HG02981 (cell line): Measurements from ENCODE around the gene COX4I2.
"Not testable (repeated sequence)": the region's sequence is repeated elsewhere in the genome, so short reads cannot be mapped to it uniquely, and the experiment has no call there.

ENCODE experiments used
- ATAC-seq: cut with Tn5 transposase; IDR thresholded peaks from one replicate; pipeline ENCODE4 v1.9.1; 2021; ENCODE audit warnings: mild to moderate bottlenecking, moderate library complexity; ENCODE audit not compliant: unreplicated experiment

The COX4I2 gene

DNA sequence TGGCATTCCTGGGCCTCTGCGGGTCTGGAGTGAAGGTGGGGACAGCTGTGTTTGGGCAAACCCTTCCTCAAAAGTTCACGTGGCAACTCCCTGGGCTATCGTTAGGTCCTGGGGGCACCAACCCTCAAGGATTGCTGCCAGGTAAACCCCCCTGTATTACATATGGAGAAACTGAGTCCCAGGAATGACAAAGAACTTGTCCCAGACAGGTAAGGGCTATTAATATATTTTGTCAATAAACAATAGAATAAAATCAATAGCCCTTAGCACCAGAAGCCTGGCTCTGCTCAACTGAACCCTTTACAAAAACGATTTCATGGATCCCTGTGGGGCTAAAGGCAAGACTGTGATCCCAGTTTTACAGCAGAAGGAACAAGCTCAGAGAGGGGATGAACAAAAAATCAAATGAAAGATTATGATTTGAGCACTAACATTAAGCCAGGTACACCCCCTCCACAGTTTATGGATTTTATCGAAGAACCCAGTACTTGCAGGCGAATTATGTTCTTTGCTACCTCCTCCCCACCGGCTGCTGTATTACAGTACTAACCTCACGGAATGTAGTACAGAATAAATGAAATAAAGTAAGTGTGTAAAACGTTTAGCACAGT is 30.0 kb upstream of the COX4I2 start:
- no peak for ATAC-seq

DNA sequence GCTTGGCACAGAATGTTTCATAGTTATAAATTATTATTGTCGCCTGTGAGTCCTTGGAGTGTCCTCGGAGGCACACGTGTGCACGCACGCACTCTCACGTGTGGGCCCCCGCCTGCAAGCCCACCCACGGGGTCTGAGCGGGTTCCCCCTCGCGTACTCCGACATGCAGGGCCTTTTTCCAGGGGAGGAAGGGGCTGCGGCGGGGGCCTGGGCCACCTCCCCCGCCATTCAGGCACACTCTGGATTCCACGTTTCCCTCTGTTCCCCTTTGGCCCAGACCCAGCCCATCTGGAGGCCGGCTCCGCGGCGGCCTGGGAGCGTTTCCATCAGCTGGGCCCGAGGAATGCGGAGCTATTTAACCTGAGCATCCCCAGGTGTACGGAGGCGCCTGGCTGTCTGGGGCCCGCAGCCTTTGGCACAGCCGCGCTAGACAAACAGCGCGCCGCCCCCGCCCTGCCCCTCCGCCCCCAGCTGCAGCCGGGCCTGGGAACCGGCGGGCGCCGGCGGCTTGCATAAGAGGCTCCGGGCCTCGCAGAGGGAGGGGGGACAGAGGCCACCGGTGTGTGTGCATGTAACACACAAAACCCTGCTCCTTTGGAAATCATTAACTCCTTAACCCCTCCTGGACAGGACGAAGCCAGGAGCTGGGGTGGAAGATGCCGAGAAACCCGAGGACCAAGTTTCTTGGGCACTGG is 29.3 kb upstream of the COX4I2 start:
- no peak for ATAC-seq

DNA sequence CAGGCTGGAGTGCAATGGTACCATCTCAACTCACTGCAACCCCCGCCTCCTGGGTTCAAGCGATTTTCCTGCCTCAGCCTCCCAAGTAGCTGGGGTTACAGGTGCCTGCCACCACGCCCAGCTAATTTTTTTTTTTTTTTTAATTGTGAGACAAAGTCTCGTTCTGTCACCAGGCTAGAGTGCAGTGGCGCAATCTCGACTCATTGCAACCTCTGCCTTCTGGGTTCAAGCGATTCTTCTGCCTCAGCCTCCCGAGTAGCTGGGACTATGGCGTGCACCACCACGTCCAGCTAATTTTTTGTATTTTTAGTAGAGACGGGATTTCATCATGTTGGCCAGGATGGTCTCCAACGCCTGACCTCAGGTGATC is 25.5 kb upstream of the COX4I2 start:
- ATAC-seq, result not testable (repeated sequence)

DNA sequence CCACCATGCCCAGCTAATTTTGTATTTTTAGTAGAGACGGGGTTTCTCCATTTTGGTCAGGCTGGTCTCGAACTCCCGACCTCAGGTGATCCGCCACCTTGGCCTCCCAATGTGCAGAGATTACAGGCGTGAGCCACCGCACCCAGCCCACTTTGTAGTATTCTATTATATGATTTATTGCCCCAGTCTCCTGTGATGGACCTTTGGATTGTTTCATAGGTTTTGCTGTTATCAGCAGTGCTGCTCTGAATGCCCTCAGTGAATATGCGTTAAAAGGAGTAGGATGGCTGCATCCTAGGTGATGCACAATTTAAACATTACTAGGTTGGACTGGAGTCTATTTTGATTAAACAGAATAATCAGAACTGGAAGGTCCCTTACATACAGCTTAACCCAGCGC is 22.3 kb upstream of the COX4I2 start:
- ATAC-seq, result no peak

DNA sequence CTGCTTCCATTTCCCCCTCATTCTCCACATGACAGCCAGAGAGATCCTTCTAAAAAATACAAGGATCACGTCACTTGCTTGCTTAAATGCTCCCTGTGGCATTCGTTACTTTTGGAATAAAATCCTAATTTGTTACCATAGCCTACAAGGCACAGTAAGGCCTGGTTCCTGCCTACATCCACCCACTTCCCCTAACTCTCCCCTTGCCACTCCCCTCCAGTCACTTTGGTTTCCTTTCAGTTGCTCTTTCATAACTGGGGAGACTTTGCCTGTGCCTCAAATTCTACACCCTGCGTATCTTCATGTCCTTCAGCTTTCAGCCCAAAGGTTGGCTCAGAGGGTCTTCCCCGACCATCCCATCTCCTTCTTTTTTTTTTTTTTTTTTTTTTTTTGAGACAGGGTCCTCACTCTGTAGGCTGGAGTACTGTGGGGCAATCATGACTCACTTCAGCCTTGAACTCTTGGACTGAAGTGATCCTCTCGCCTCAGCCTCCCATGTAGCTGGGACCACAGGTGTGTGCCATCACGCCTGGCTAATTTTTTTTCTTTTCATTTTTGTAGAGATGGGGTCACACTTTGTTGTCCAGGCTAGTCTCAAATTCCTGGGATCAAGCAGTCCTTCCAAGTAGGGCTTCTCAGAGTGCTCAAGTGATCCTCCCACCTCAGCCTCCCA is 20.1 kb upstream of the COX4I2 start:
- no peak for ATAC-seq

- ATAC-seq, result no peak
Observed at GRCh38 chr20:31620246-31620645, 17.5 kb upstream of the COX4I2 start.

DNA sequence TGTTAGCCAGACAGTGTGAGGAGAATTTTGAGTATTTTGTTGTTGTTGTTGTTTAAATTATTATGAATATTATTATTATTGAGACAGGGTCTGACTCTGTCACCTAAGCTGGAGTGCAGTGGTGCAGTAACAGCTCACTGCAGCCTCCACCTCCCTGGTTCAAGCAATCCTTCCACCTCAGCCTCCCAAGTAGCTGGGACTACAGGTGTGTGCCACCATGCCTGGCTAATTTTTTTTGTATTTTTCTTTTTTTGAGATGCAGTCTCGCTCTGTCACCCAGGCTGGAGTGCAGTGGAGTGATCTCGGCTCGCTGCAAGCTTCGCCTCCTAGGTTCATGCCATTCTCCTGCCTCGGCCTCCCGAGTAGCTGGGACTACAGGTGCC is 14.6 kb upstream of the COX4I2 start:
- ATAC-seq, result not testable (repeated sequence)

DNA sequence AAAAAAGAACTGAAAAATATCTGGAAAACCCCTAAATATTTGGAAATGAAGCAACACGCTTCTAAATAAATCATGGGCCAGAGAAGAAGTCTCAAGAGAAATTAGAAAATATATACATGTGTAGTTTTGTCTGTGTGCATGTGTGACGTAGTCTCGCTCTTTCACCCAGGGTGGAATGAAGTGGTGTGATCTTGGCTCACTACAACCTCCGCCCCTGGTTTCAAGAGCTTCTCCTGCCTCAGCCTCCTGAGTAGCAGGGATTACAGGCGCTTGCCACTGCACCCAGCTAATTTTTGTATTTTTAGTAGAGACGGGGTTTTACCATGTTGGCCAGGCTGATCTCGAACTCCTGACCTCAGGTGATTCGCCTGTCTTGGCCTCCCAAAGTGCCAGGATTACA is 11.2 kb upstream of the COX4I2 start:
- not testable (repeated sequence) for ATAC-seq

DNA sequence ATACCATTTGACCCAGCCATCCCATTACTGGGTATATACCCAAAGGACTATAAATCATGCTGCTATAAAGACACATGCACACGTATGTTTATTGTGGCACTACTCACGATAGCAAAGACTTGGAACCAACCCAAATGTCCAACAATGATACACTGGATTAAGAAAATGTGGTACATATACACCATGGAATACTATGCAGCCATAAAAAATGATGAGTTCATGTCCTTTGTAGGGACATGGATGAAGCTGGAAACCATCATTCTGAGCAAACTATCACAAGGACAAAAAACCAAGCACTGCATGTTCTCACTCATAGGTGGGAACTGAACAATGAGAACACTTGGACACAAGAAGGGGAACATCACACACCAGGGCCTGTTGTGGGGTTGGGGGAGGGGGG is 9.7 kb upstream of the COX4I2 start:
- not testable (repeated sequence) for ATAC-seq

DNA sequence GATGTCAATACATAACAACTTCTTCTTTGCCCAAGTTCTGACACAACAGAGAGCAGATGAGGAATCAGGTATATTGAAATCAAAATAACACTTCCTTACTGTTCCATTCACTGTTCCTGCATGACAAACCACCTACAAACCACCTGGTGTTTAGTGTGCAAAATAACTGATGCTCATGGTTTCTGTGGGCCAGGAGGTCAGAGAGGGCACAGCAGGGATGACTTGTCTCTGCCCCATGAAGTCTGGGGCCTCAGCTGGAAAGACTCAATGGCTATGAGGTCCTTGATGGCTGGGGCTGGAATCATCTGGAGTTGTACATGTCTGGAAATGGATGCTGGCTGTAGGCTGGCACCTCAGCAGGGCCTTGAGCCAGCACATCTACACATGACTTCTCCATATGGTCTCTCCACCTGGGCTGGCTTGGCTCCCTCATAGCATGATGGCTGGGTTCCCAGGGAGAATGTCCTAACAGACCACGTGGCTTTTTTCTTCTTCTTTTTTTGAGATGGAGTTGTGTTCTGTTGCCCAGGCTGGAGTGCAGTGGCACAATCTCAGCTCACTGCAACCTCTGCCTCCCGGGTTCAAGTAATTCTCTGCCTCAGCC is 7.4 kb upstream of the COX4I2 start:
- no peak for ATAC-seq

GRCh38 chr20:31632548-31633338 is 5.0 kb upstream of the COX4I2 start:
- no peak for ATAC-seq

DNA sequence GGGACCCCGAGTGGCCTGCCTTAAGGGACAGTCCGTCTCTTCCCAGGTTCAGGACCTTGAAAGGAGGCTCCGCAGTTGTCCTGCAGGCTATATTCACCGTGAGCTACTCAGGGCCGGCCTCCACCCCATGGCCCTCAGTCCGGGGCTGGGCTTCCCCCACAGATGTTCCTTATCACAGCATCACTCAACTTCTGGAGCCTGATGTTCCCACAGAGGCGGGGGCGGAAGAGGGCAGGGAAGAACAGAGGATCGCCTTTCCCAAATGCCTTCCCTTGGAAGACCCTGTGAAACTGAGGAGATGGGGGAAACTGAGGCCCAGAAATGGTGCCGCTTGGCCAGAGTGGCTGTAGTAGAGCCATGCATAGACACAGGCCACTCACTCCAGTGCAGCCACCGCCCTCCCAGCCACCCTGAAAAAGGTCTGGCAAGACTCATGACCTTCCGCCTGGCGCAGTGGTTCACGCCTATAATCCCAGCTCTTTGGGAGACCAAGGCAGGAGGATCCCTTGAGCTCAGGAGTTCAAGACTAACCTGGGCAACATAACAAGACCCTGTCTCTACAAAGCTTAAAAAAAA is 4.3 kb upstream of the COX4I2 start:
- ATAC-seq, result no peak

DNA sequence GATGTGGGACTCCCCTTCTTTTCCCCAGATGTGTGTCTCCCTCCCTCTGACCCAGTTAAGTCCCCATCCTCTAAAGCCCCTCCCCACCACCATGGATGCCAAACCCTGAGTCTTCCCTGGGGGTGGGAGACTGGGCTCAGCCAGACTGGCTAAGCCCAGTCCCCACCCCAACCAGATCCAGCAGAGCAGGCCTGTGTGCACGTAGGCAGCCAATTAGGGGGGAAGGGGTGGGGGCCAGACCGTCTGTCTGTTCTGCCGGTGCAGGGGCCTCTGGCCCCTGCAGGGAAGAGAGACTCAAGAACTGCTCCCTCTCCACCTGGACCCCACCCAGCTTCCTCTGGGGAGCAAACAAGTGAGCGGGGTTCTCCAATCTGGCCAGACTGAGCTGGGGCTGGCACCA is 605 bp downstream of the COX4I2 start:
- no peak for ATAC-seq

DNA sequence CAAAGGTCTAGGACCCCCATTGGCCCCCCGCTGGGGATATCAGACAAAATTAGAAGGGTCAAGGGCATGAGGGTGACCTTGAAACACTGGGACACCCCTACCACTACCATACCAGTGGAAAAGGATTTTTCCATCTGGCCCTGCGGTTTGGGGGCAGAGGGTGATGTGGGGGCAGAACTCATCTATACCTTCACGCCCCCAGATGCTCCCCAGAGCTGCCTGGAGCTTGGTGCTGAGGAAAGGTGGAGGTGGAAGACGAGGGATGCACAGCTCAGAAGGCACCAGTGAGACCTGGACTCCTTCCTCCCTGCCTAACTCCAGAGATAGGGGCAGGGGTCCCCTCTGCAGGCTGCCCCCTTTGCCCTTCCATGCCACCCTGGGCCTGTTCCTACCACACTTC is 1.1 kb downstream of the COX4I2 start:
- ATAC-seq, result no peak

GRCh38 chr20:31640259-31640658 is 2.5 kb downstream of the COX4I2 start:
- no peak for ATAC-seq

DNA sequence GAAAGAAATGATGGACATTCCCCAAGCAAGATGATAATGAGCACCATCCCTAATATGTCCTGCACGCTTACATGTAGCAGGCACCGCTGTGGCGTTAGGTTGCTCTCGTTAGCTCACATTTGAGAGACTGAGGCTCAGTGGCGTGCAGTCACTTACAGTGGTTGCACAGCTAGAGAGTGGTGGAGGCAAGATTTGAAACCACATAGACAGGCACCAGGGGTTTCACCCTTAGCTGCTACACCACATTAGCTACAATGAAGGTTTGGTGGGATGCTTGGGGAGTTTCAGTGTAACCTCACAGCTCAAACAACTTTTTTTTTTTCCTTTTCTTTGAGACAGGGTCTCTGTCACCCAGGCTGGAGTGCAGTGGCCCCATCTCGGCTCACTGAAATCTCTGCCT is 3.7 kb downstream of the COX4I2 start:
- ATAC-seq, result no peak

DNA sequence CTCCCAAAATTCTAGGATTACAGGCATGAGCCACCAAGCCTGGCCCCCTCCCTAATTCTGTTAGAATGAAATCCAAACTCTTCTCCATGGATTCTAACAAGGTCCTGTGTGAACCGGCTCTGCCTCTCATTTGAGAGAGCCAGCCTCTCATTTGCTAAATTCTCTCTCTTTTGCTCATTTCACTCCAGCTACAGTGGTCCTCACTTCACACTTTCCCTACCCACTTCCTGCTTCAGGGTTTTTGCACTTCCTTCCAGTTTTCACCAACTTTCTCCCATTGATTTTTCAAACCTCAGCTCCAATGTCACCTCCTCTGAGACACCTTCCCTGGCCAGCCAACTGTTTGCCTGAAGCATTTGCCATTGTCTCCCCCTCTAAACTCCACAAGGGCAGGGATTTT is 5.1 kb downstream of the COX4I2 start:
- no peak for ATAC-seq

- ATAC-seq, result no peak
Observed at GRCh38 chr20:31643522-31643921, 5.8 kb downstream of the COX4I2 start.

- no peak for ATAC-seq
Observed at GRCh38 chr20:31644701-31645100, 7.0 kb downstream of the COX4I2 start.

GRCh38 chr20:31648104-31648503 is 10.4 kb downstream of the COX4I2 start:
- not testable (repeated sequence) for ATAC-seq

GRCh38 chr20:31652917-31653396 is 15.2 kb downstream of the COX4I2 start:
- ATAC-seq, result no peak
